Mononuclear cell (primary cell): ENCODE measurements around the gene CERS4. TPM values are rescaled to one million over a fixed set of nuclear protein-coding genes. Genes with fewer than 3 reads are reported as not detected.
"Not testable (repeated sequence)": the region's sequence is repeated elsewhere in the genome, so short reads cannot be mapped to it uniquely, and the experiment has no call there.

ENCODE experiments used
- H3K27me3 ChIP-seq: 2 replicates; pipeline ENCODE4 v1.6.0; 2011; ENCODE audit warnings: low read length, control low read depth; ENCODE audit not compliant: insufficient read depth
- H3K4me1 ChIP-seq: 2 replicates; pipeline ENCODE4 v1.5.1; 2011; ENCODE audit warnings: mild to moderate bottlenecking, low read length, control low read depth; ENCODE audit not compliant: insufficient read depth
- H3K4me3 ChIP-seq: 2 replicates; pipeline ENCODE4 v1.5.1; 2011; ENCODE audit warnings: mild to moderate bottlenecking, low read length, moderate library complexity
- H3K9me3 ChIP-seq: 2 replicates; pipeline ENCODE4 v1.5.1; 2011; ENCODE audit warnings: low read depth, mild to moderate bottlenecking, control low read depth, low read length
- total RNA-seq: library from RNA; depleted of rRNA; stranded (reverse); fragments of >200 nt; gene quantifications from one replicate; pipeline ENCODE4 v1.2.3, GENCODE V29; 2012

The CERS4 gene
- 13.1 TPM for total RNA-seq

- Histone ChIP-seq H3K4me3 (peak within 1 kb of the TSS; percentile 57), H3K27me3 (peaks cover 3% of the 10 kb centered on the region), H3K4me1 (peaks cover 27% of the 10 kb centered on the region), H3K9me3 (no peaks in the 10 kb centered on the region)
Observed at GRCh38 chr19:8208922-8209461, at the start of gene CERS4. CERS4 (plus strand) TSS chr19:8209370; CDS start chr19:8251077, 41,707 bp downstream.

GRCh38 chr19:8161135-8161646 lies 48.0 kb upstream of the CERS4 start:
- Histone ChIP-seq H3K27me3 (no peaks in the 10 kb centered on the region), H3K4me3 (no peak overlapping the region), H3K9me3 (no peaks in the 10 kb centered on the region)

GRCh38 chr19:8163759-8164158 lies 45.4 kb upstream of the CERS4 start:
- no peaks in the 10 kb centered on the region for H3K9me3 ChIP-seq
- H3K27me3 ChIP-seq = no peaks in the 10 kb centered on the region
- no peak overlapping the region for H3K4me3 ChIP-seq
- H3K4me1 ChIP-seq = peaks cover 6% of the 10 kb centered on the region

More at GRCh38 chr19:8161135-8161646, 48.0 kb upstream of the CERS4 start:
- H3K4me1 ChIP-seq = peaks cover 6% of the 10 kb centered on the region

- H3K4me1 ChIP-seq = no peaks in the 10 kb centered on the region
- no peak overlapping the region for H3K4me3 ChIP-seq
- H3K27me3 ChIP-seq = no peaks in the 10 kb centered on the region
- H3K9me3 ChIP-seq = no peaks in the 10 kb centered on the region
Observed at GRCh38 chr19:8167985-8168384, 41.2 kb upstream of the CERS4 start.

GRCh38 chr19:8168537-8168936 lies 40.6 kb upstream of the CERS4 start:
- Histone ChIP-seq H3K9me3 (no peaks in the 10 kb centered on the region), H3K27me3 (no peaks in the 10 kb centered on the region), H3K4me1 (no peaks in the 10 kb centered on the region), H3K4me3 (no peak overlapping the region)

- H3K27me3 ChIP-seq = no peaks in the 10 kb centered on the region
- no peaks in the 10 kb centered on the region for H3K9me3 ChIP-seq
- no peak overlapping the region for H3K4me3 ChIP-seq
- H3K4me1 ChIP-seq = no peaks in the 10 kb centered on the region
Observed at GRCh38 chr19:8174706-8175105, 34.5 kb upstream of the CERS4 start.

GRCh38 chr19:8180018-8180417 lies 29.2 kb upstream of the CERS4 start:
- Histone ChIP-seq H3K27me3 (no peaks in the 10 kb centered on the region), H3K4me1 (peaks cover 25% of the 10 kb centered on the region), H3K4me3 (no peak overlapping the region), H3K9me3 (no peaks in the 10 kb centered on the region)

- no peaks in the 10 kb centered on the region for H3K9me3 ChIP-seq
- no peak overlapping the region for H3K4me3 ChIP-seq
- peaks cover 25% of the 10 kb centered on the region for H3K4me1 ChIP-seq
- no peaks in the 10 kb centered on the region for H3K27me3 ChIP-seq
Observed at GRCh38 chr19:8184274-8184673, 24.9 kb upstream of the CERS4 start.

GRCh38 chr19:8185343-8186068 lies 23.7 kb upstream of the CERS4 start:
- Histone ChIP-seq H3K9me3 (no peaks in the 10 kb centered on the region), H3K4me3 (no peak overlapping the region), H3K27me3 (no peaks in the 10 kb centered on the region), H3K4me1 (peaks cover 17% of the 10 kb centered on the region)

- Histone ChIP-seq H3K9me3 (no peaks in the 10 kb centered on the region), H3K27me3 (no peaks in the 10 kb centered on the region), H3K4me1 (peaks cover 56% of the 10 kb centered on the region), H3K4me3 (no peak overlapping the region)
Observed at GRCh38 chr19:8192221-8192820, 16.8 kb upstream of the CERS4 start.

- Histone ChIP-seq H3K4me3 (no peak overlapping the region), H3K27me3 (no peaks in the 10 kb centered on the region), H3K4me1 (peaks cover 56% of the 10 kb centered on the region)
Observed at GRCh38 chr19:8194528-8195267, 14.5 kb upstream of the CERS4 start.

GRCh38 chr19:8196271-8196927 lies 12.8 kb upstream of the CERS4 start:
- Histone ChIP-seq H3K9me3 (no peaks in the 10 kb centered on the region), H3K4me3 (no peak overlapping the region), H3K4me1 (peaks cover 51% of the 10 kb centered on the region), H3K27me3 (no peaks in the 10 kb centered on the region)

More at GRCh38 chr19:8194528-8195267, 14.5 kb upstream of the CERS4 start:
- H3K9me3 ChIP-seq = no peaks in the 10 kb centered on the region

GRCh38 chr19:8203288-8204120 lies 5.7 kb upstream of the CERS4 start:
- H3K4me1 ChIP-seq, H3K4me3 ChIP-seq, H3K27me3 ChIP-seq, H3K9me3 ChIP-seq: not testable (repeated sequence)

GRCh38 chr19:8204961-8205360 lies 4.2 kb upstream of the CERS4 start:
- H3K27me3 ChIP-seq = no peaks in the 10 kb centered on the region
- no peak overlapping the region for H3K4me3 ChIP-seq
- H3K4me1 ChIP-seq = peaks cover 10% of the 10 kb centered on the region
- no peaks in the 10 kb centered on the region for H3K9me3 ChIP-seq
